Measurements from ENCODE around the gene MOB3B.

The MOB3B gene

DNA sequence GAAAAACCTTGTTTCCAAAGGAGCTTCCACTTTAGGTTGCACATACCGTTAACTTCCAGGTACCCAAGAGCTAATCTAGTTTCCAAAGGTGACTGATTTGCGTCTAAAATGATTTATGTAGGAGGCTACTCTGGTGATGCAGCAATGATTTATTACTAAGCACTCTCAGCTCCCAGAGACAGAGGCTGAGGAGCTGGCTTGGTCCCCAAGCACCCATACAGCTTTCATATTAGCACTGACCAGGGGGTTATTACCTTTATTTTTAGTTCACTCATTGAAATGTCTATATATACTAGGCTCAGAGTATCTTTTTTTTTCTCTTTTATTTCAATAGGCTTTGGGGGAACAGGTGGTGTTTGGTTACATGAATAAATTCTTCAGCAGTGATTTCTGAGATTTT lies 141.5 kb downstream of the MOB3B start:
- Histone ChIP-seq H3K9ac (ENCODE audit: low read length) (no peak overlapping the region), H3K4me1 (ENCODE audit: control insufficient read depth, insufficient read depth, low read length) (peaks cover 9% of the 10 kb centered on the region), H3K36me3 (ENCODE audit: control insufficient read depth, insufficient read depth, low read length) (no peaks in the 10 kb centered on the region)

DNA sequence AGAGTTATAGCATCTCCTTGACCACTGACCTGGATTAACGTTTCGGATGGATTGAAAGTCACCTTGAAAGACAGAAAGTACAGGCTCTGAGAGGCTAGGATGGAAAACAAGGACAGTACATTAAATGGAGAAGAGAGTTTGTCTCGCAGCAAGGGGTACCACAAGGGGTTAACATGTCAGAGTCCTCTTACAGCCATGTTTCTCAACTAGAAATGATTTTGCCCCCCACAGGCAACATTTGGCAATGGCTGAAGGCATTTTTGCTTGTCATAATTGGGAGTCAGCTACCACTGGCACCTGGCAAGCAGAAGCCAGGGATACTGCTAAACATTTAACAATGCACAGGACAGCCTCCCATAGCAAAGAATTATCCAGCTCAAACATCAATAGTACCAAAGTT lies 141.9 kb downstream of the MOB3B start:
- Histone ChIP-seq H3K36me3 (ENCODE audit: control insufficient read depth, insufficient read depth, low read length) (no peaks in the 10 kb centered on the region), H3K4me3 (ENCODE audit: low read depth, low read length) (no peak overlapping the region), H3K9me3 (ENCODE audit: control insufficient read depth, insufficient read depth, low read depth, low read length) (no peaks in the 10 kb centered on the region), H3K4me1 (ENCODE audit: control insufficient read depth, insufficient read depth, low read length) (peaks cover 9% of the 10 kb centered on the region), H3K9ac (ENCODE audit: low read length) (no peak overlapping the region), H3K27me3 (ENCODE audit: control insufficient read depth, insufficient read depth, low read length) (no peaks in the 10 kb centered on the region), H3K27ac (ENCODE audit: low read depth, low read length) (no peak overlapping the region)

More for the DNA sequence above, 141.5 kb downstream of the MOB3B start:
- no peak overlapping the region for H3K4me3 ChIP-seq (ENCODE audit: low read depth, low read length)
- H3K9me3 ChIP-seq (ENCODE audit: control insufficient read depth, insufficient read depth, low read depth, low read length), result no peaks in the 10 kb centered on the region
- H3K27ac ChIP-seq (ENCODE audit: low read depth, low read length), result no peak overlapping the region
- H3K27me3 ChIP-seq (ENCODE audit: control insufficient read depth, insufficient read depth, low read length), result no peaks in the 10 kb centered on the region

DNA sequence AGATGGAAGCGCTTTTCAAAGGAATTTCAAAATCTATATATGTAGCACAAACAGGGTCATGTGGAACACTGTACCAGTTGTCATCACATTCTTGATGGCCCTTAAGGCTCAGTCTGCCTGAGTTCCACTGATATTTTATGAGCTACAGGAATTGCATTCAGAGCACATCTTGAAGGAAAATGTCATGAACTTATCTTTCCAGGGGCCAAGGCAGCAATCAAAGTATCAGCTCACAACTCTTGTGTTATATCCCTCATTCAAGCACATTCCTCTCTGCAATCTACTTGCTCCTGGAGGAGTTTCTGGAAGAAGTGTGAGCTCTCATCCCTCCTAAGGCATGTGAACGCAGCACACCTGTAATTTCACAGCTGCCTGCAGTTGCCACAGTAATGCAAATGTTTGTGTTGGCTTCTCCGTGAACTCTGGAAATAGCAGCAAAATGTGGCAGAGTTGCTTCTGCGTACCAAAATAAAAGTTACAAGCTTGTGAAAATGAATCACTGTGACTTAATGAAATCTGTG lies 143.0 kb downstream of the MOB3B start:
- H3K27ac ChIP-seq (ENCODE audit: low read depth, low read length), result no peak overlapping the region
- no peaks in the 10 kb centered on the region for H3K36me3 ChIP-seq (ENCODE audit: control insufficient read depth, insufficient read depth, low read length)
- no peaks in the 10 kb centered on the region for H3K27me3 ChIP-seq (ENCODE audit: control insufficient read depth, insufficient read depth, low read length)
- no peaks in the 10 kb centered on the region for H3K9me3 ChIP-seq (ENCODE audit: control insufficient read depth, insufficient read depth, low read depth, low read length)
- H3K9ac ChIP-seq (ENCODE audit: low read length), result no peak overlapping the region
- H3K4me1 ChIP-seq (ENCODE audit: control insufficient read depth, insufficient read depth, low read length), result peaks cover 9% of the 10 kb centered on the region
- H3K4me3 ChIP-seq (ENCODE audit: low read depth, low read length), result no peak overlapping the region

DNA sequence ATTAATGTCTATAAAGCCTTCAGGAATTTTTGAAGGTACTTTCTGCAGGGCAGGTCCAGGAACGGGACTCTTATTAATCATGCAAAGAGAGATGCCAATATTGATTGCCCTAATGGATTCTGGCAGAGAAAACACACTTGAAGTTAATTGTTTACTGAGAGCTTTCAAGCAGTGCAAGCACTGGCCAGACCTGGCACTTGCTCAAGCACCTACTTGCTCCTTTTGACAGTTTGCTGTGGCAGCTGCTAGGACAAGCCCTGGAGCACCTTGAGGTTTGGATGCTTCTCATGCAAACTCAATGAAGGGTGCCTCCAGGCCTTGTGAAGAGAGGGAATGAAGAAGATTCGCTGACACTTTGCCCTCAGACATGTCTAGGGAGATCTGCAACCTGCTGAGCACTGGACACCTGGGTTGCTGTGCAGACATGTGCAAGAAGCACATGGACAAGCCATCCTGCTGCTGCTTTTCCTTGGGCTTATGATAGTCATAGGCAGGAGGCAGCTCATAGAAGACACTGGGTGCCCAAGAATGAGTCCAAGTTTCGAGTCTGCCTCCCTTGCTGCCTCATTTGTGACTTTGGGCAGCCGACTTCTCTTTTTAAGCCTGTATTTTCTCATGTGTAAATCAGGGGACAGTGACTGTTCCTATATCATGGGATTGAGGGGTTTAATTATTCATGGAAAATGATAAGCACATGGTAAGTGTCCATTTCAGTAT lies 143.8 kb downstream of the MOB3B start:
- Histone ChIP-seq H3K27ac (ENCODE audit: low read depth, low read length) (no peak overlapping the region), H3K36me3 (ENCODE audit: control insufficient read depth, insufficient read depth, low read length) (no peaks in the 10 kb centered on the region), H3K27me3 (ENCODE audit: control insufficient read depth, insufficient read depth, low read length) (no peaks in the 10 kb centered on the region), H3K4me3 (ENCODE audit: low read depth, low read length) (no peak overlapping the region), H3K9ac (ENCODE audit: low read length) (no peak overlapping the region), H3K4me1 (ENCODE audit: control insufficient read depth, insufficient read depth, low read length) (peaks cover 9% of the 10 kb centered on the region), H3K9me3 (ENCODE audit: control insufficient read depth, insufficient read depth, low read depth, low read length) (no peaks in the 10 kb centered on the region)

DNA sequence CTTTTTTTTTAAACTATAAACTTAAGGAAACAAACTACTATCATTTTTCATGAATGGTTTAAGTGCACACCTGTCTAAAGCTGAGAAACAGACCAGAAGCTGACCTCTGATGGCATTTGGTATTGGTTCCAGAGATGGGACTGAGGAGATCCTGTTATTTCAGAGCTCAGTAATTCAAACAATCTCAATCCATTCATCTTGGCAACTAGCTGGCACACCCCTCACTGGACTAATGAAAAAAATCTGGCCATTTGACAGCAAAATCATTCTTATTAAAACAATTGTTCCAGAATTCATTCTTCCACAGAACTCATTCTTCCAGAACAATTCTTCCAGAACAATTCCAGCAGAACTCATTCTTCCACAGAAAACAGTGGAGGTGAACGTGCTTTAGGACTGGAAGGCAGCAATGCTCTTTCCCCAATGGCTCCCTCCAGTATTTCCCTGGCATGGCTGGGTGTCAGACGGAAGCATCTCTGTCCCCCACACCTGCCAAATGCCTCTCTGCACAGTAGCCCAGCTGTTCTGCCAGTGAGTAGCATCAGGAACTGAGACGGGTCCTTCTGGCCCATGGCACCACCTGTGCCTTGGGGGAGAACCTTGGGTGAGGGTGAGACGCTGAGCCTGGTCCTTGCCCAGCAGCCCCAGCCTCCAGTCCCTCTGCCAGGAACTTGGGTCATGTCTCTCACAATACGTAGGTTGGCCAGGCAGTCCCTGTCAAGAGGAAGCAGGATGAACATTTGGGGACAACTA lies 145.2 kb downstream of the MOB3B start:
- Histone ChIP-seq H3K36me3 (ENCODE audit: control insufficient read depth, insufficient read depth, low read length) (no peaks in the 10 kb centered on the region), H3K27ac (ENCODE audit: low read depth, low read length) (no peak overlapping the region), H3K27me3 (ENCODE audit: control insufficient read depth, insufficient read depth, low read length) (no peaks in the 10 kb centered on the region), H3K9me3 (ENCODE audit: control insufficient read depth, insufficient read depth, low read depth, low read length) (no peaks in the 10 kb centered on the region), H3K4me1 (ENCODE audit: control insufficient read depth, insufficient read depth, low read length) (peaks cover 9% of the 10 kb centered on the region), H3K4me3 (ENCODE audit: low read depth, low read length) (no peak overlapping the region), H3K9ac (ENCODE audit: low read length) (no peak overlapping the region)

DNA sequence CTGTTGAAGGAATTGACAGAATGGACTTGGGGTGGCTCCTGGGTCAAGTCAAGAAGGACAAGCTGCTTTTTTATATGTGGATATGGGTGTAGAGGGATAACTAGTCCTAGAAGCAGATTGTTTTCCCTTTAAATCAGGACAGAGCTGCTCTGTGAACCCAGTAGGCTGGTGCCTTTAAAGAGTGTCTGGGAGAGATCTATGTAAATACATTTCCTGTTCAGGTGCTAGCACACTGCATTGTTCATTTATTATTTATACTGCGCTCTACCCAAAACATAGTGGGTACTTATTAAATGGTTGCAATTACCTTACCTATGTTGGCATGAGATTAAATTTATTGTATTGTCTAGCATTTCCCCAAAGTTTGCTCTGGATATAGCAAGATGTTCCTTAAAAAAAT lies 146.1 kb downstream of the MOB3B start:
- no peak overlapping the region for H3K27ac ChIP-seq (ENCODE audit: low read depth, low read length)
- no peaks in the 10 kb centered on the region for H3K9me3 ChIP-seq (ENCODE audit: control insufficient read depth, insufficient read depth, low read depth, low read length)
- no peak overlapping the region for H3K4me3 ChIP-seq (ENCODE audit: low read depth, low read length)
- H3K4me1 ChIP-seq (ENCODE audit: control insufficient read depth, insufficient read depth, low read length), result peaks cover 9% of the 10 kb centered on the region
- H3K27me3 ChIP-seq (ENCODE audit: control insufficient read depth, insufficient read depth, low read length), result no peaks in the 10 kb centered on the region
- H3K9ac ChIP-seq (ENCODE audit: low read length), result no peak overlapping the region
- H3K36me3 ChIP-seq (ENCODE audit: control insufficient read depth, insufficient read depth, low read length), result no peaks in the 10 kb centered on the region

DNA sequence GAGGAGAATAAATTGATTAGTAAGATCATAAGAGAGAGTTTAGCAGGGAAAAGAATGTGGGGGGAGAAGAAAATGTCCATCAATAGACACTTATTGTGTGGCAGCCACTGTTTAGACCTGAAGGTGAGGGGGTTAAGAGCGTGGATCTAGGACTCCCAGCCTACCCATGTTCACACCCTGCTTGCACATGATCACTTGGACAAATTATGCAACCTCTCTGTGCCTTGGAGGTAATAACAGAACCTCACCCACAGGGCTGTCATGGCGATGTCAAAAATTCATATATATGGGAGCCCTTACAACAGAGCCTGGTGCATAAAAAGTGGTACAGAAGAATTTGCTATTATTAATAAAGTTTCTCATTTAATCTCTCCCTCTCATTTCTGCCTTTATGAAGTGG lies 146.6 kb downstream of the MOB3B start:
- H3K27me3 ChIP-seq (ENCODE audit: control insufficient read depth, insufficient read depth, low read length), result no peaks in the 10 kb centered on the region
- H3K4me3 ChIP-seq (ENCODE audit: low read depth, low read length), result no peak overlapping the region
- H3K9me3 ChIP-seq (ENCODE audit: control insufficient read depth, insufficient read depth, low read depth, low read length), result no peaks in the 10 kb centered on the region
- H3K9ac ChIP-seq (ENCODE audit: low read length), result no peak overlapping the region
- no peak overlapping the region for H3K27ac ChIP-seq (ENCODE audit: low read depth, low read length)
- H3K36me3 ChIP-seq (ENCODE audit: control insufficient read depth, insufficient read depth, low read length), result no peaks in the 10 kb centered on the region
- peaks cover 9% of the 10 kb centered on the region for H3K4me1 ChIP-seq (ENCODE audit: control insufficient read depth, insufficient read depth, low read length)

DNA sequence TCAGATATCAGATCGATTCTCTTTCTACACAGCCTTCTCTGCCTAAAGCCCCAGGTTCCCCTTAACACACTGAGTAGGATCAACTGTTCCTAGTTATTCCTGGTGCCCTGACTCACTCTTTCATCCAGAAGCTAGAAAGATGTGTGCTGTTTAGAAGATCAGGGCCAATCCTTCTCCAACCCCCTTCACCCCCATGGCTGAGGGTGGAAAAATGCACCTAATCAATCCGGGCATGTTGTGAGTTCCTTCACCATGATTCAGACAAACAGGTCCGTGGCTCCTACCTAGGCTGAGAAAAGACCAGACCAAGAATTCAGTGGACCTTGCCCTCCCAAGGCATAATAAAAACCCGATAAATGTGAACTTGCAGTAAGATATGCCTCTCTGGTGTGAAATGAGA lies 147.3 kb downstream of the MOB3B start:
- Histone ChIP-seq H3K36me3 (ENCODE audit: control insufficient read depth, insufficient read depth, low read length) (no peaks in the 10 kb centered on the region), H3K27ac (ENCODE audit: low read depth, low read length) (no peak overlapping the region), H3K4me1 (ENCODE audit: control insufficient read depth, insufficient read depth, low read length) (peaks cover 14% of the 10 kb centered on the region)

DNA sequence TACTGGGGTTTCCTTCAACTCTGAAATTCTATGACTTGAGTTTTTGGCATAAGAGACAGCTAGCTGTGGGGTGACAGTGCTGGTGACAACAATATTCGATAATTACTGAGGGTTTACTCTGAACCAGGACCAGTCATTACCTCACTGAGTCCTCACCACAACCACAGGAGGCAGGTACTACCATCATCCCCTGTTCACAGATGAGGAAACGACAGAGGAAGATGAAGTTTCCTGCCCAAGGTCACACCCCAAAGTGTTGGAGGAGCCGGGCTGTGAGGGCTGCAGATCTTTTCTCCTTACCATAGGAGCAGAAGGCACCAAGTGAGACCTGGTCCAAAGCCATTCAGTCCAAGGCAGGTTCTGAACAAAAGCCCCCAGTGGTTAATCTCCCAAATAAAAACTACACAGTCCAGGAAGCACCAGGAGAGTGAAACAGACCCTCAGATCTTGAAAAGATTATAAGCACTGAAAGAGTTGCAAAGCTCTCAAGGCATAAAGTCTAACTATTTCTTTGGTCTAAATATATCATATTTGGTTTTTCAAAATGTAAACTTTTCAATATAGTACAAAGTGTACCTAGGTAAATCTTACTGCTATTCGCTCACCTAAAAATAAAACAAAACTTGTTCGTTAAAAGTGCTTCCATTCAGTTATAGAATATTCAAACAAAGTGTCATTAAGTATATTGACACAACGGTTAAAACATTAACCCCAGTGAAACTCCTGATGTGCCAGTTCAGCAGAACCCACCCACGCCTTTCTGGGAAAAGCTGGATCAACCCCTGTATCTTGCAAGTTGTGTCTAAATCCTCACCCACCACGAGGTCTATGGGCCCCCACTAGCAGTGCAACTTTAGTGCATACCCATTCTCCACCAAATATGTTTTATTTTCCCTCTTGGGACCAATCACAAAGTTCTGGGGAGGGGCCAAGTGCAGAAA lies 150.0 kb downstream of the MOB3B start:
- H3K27me3 ChIP-seq (ENCODE audit: control insufficient read depth, insufficient read depth, low read length), result no peaks in the 10 kb centered on the region
- H3K36me3 ChIP-seq (ENCODE audit: control insufficient read depth, insufficient read depth, low read length), result no peaks in the 10 kb centered on the region
- no peaks in the 10 kb centered on the region for H3K9me3 ChIP-seq (ENCODE audit: control insufficient read depth, insufficient read depth, low read depth, low read length)
- H3K4me1 ChIP-seq (ENCODE audit: control insufficient read depth, insufficient read depth, low read length), result peaks cover 13% of the 10 kb centered on the region
- no peak overlapping the region for H3K4me3 ChIP-seq (ENCODE audit: low read depth, low read length)
- no peak overlapping the region for H3K9ac ChIP-seq (ENCODE audit: low read length)
- H3K27ac ChIP-seq (ENCODE audit: low read depth, low read length), result no peak overlapping the region

More for the DNA sequence above, 147.3 kb downstream of the MOB3B start:
- Histone ChIP-seq H3K9ac (ENCODE audit: low read length) (no peak overlapping the region), H3K27me3 (ENCODE audit: control insufficient read depth, insufficient read depth, low read length) (no peaks in the 10 kb centered on the region), H3K4me3 (ENCODE audit: low read depth, low read length) (no peak overlapping the region), H3K9me3 (ENCODE audit: control insufficient read depth, insufficient read depth, low read depth, low read length) (no peaks in the 10 kb centered on the region)

DNA sequence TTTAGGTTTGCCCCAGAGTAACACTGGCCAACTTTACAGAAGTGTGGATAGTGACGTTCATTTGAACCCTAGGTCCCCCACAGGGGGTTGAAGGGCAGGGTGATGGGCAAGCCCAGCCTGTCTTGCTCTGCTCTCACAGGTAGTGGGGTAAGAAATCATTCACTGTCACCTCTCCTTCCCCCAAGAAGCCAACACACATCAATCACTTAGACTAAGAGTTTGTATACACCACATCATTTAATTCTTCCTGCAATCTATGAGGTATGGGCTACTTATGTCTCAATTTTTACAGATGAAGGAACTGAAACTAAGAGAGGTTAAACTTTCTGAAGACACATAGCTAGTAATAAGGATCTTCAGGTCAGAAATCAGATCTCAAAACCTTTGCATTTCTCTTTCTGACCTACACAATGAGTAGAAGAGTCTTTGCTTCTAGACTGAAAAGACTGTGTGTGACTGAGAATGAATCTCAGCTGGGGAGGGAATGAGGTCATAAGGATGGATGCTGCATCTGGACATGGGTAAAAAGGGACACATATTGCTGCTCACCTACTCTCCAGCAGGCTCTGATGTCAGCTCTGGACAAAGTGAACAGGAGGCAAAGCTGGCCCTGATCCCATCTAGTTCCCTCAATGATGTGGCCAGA lies 151.7 kb downstream of the MOB3B start:
- Histone ChIP-seq H3K36me3 (ENCODE audit: control insufficient read depth, insufficient read depth, low read length) (no peaks in the 10 kb centered on the region), H3K27ac (ENCODE audit: low read depth, low read length) (no peak overlapping the region), H3K4me3 (ENCODE audit: low read depth, low read length) (no peak overlapping the region), H3K4me1 (ENCODE audit: control insufficient read depth, insufficient read depth, low read length) (peaks cover 13% of the 10 kb centered on the region), H3K9ac (ENCODE audit: low read length) (no peak overlapping the region), H3K27me3 (ENCODE audit: control insufficient read depth, insufficient read depth, low read length) (no peaks in the 10 kb centered on the region), H3K9me3 (ENCODE audit: control insufficient read depth, insufficient read depth, low read depth, low read length) (no peaks in the 10 kb centered on the region)

All from HUES6 (cell line).